Activated T-cell treated with anti-CD3 and anti-CD28 coated beads, Interleukin-2, amount 50 U/mL, for 4 hours (primary cell): ENCODE measurements around the gene PPM1H. TPM values are rescaled to one million over a fixed set of nuclear protein-coding genes. Genes with fewer than 3 reads are reported as not detected.

Experiments used
- ATAC-seq, 2 donors: fragments of 200-7000 bp; cut with Tn5 transposase; one replicate each; pipeline ENCODE4 v1.10.0; 2021
- DNase-seq: peaks from one replicate; pipeline ENCODE4 v3.0.0-alpha.2; 2020
- H3K27me3 Mint-ChIP-seq: one replicate; pipeline ENCODE4 v1.8.0; 2021; ENCODE audit warnings: low read depth, mixed read lengths
- H3K36me3 Mint-ChIP-seq: one replicate; pipeline ENCODE4 v1.8.0; 2022; ENCODE audit warnings: mixed read lengths; ENCODE audit not compliant: insufficient read depth
- H3K4me1 Mint-ChIP-seq: one replicate; pipeline ENCODE4 v1.8.0; 2021; ENCODE audit warnings: low read depth, mixed read lengths
- H3K4me3 Mint-ChIP-seq: one replicate; pipeline ENCODE4 v1.8.0; 2021; ENCODE audit warnings: mild to moderate bottlenecking, moderate library complexity, mixed read lengths
- H3K9me3 Mint-ChIP-seq: one replicate; pipeline ENCODE4 v1.8.0; 2021; ENCODE audit warnings: mixed read lengths
- total RNA-seq, 3 donors: library from RNA; stranded (reverse); gene quantifications; one replicate each; pipeline ENCODE4 v1.2.1, GENCODE V29; 2021

Gene PPM1H
- total RNA-seq, 3 donors from 2014 or later, result 0.03 to 0.25 (median 0.19) TPM

DNA sequence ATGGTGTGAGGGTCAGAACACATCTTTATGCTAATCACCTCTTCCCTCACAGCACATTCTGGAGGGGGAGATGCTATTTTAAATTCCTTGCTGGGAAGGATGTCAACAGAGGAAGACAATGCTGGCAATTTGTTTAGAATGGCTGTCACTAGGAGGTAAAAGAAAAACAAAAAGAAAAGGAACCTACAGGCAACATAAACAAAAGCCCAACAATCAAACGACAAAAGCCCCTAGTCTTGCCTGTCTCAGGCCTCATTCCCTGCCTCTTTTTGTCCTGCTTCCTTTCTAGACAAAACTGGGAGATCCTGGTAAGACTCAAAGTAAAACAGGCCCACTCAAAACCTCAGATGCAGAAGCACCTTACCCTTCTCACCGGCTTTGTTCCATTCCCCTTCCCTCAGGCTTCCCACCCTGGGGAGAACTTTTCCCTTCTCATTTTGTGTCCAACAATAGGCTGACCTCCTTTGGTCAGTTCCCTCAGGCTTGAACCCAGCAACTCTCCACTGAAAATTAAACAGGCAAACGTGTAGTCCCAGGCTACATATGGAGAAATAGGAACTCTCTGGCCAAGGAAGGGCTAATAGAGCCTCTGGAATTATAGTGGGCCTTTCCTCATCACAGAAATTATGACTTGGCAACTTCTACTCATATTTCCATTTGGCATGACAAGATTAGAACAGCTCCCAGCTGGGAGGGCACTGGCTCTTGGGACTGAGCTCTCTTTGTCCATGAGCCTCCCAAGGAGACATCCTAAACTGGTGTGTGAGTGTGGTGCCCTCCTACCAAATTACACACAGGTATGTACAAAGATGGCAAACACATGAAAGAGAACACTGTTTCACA lies 275.3 kb downstream of the PPM1H start:
- Mint-ChIP-seq H3K4me1 (peaks cover 3% of the 10 kb centered on the region), H3K4me3 (no peak overlapping the region), H3K36me3 (no peaks in the 10 kb centered on the region), H3K27me3 (peaks cover 7% of the 10 kb centered on the region), H3K9me3 (peaks cover 4% of the 10 kb centered on the region)
- ATAC-seq, result no peak
- DNase-seq, result no peak

DNA sequence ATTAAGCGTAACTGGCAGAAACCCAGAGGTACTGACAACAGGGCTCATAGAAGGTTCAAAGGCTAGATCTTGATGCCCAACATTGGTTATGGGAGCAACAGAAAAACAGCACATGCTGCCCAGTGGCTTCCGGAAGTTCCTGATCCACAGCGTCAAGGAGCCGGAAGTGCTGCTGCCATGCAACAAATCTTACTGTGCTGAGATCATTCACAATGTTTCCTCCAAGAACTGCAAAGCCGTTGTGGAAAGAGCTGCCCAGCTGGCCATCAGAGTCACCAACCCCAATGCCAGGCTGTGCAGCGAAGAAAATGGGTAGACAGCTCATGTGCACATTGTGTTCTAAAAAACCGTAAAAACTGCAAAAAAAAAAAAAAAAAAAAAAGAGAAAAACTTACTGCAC lies 276.0 kb downstream of the PPM1H start:
- ATAC-seq, result no peak
- no peak for DNase-seq
- H3K27me3 Mint-ChIP-seq, result peaks cover 7% of the 10 kb centered on the region
- peaks cover 4% of the 10 kb centered on the region for H3K9me3 Mint-ChIP-seq
- H3K4me1 Mint-ChIP-seq, result peaks cover 6% of the 10 kb centered on the region
- no peaks in the 10 kb centered on the region for H3K36me3 Mint-ChIP-seq
- no peak overlapping the region for H3K4me3 Mint-ChIP-seq

DNA sequence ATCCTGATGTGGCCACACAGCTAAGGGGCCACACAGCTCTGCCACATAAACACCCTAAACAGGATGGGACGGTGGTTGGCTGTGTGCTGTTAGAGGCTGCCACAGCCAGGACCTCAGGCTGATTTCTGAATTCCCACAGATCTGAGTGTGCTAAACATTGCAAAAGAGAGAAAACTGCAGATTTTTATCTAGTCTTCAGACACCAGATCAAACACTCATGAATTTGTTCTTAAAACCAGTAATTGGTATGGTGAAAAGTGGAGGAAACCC lies 277.7 kb downstream of the PPM1H start:
- peaks cover 12% of the 10 kb centered on the region for H3K27me3 Mint-ChIP-seq
- no peak for DNase-seq
- no peaks in the 10 kb centered on the region for H3K36me3 Mint-ChIP-seq
- no peak for ATAC-seq
- H3K4me1 Mint-ChIP-seq, result peaks cover 6% of the 10 kb centered on the region
- H3K4me3 Mint-ChIP-seq, result no peak overlapping the region
- peaks cover 4% of the 10 kb centered on the region for H3K9me3 Mint-ChIP-seq

DNA sequence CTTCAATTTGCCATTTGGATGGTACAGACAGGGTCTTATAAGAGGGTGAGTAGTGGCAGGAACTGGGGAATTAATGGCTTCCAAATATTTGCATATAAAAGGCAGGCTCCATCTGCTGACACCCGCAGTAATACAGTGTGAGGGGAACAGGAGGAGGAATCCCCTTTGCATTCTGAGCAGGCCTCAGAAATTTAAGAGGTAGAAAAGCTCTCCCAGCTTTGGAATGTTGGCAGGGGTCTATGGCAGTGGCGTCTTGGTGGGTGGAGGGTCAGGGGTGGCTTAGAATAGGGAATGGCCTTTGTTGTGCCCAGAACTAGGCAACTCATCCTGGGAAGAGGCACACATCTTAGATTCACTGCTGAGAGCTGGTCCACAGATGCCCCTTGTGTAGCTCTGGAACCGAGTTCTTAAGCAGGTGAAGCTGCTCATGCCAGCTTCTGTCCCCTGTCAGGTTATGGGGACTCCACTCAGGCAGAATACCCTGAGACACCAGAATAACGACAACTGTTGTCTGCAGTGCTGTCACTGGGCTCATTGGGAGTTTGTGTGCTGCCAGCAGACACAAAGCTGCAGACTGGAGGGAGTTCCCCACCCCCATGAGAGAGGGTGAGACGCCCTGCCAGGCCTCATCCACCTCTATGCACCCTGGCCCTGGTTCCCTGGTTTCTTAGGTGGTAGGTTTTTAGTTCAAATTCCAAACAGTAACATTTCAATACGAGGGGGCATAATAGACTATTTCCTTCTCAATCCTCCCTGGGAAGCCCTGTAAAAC lies 278.2 kb downstream of the PPM1H start:
- no peak for ATAC-seq
- H3K9me3 Mint-ChIP-seq, result peaks cover 4% of the 10 kb centered on the region
- peaks cover 6% of the 10 kb centered on the region for H3K4me1 Mint-ChIP-seq
- no peak for DNase-seq
- H3K27me3 Mint-ChIP-seq, result peaks cover 12% of the 10 kb centered on the region
- H3K36me3 Mint-ChIP-seq, result no peaks in the 10 kb centered on the region
- no peak overlapping the region for H3K4me3 Mint-ChIP-seq

DNA sequence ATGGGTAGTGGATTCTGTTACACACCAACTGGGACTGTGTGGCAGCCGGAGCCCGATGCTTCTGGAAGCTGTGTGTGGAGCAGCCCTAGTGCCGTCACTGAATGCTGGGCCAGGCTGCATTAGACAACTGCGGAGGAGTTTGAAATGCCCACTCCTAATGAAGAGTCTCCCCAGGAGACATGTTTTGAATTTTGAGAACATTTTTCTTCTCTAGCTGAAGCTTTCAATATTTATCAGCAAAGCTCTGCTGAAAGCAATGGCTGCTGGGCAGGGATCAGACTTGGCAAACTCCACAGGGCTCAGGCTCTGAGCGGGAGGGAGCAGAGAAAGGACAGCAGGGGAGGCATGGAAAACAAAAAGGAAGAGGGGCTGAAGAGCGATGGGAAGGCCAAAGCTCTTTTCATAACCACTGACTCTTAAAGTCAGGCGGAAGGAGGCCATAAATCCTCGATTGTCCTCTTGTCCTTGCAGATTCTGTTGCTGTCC lies 279.2 kb downstream of the PPM1H start:
- H3K4me3 Mint-ChIP-seq, result no peak overlapping the region

DNA sequence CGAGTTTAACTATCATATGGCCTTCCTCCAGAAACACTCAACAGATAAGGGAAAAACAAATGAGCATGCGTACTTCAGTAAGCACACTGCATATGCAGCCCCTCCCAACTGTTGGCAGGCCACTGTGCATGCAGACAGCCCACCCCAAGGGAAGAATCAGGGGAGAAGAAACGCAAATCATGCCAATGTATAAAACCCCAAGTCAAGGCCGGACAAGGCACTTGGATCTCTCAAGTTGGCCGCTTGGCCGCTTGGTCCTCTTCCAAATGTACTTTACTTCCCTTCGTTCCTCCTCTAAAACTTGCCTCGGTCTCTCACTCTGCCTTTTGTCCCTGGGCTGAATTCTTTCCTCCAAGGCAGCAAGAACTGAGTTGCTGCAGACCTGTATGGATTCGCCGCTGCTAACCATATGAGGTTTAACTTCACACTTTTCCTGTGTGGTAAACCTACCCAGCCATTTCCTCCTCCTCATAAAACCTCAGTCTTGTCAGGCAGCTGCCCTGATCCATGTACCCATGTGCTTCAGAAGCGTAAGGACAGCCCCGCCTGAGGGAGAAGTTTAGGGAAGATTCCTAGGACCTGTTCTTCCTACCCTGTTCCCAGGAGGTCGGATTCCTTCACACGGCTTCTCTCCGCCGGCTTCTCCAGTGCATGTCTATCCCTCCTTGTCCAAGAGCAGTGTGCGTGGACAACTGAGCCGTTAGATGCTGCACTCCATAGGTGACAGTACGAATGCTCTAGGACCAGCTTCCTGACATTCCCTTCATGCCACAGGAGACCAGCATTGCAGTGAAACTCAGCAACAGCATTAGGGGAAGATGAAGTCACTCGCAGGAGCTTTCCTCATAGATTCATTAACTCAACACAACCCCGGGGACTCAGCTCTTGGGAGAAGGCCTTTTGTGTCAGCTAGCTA lies 280.4 kb downstream of the PPM1H start:
- no peaks in the 10 kb centered on the region for H3K36me3 Mint-ChIP-seq
- no peak for ATAC-seq
- H3K27me3 Mint-ChIP-seq, result peaks cover 12% of the 10 kb centered on the region
- H3K9me3 Mint-ChIP-seq, result no peaks in the 10 kb centered on the region
- H3K4me3 Mint-ChIP-seq, result no peak overlapping the region
- DNase-seq, result no peak
- peaks cover 6% of the 10 kb centered on the region for H3K4me1 Mint-ChIP-seq

More for the DNA sequence above, 279.2 kb downstream of the PPM1H start:
- Mint-ChIP-seq H3K4me1 (peaks cover 6% of the 10 kb centered on the region), H3K27me3 (peaks cover 12% of the 10 kb centered on the region), H3K9me3 (peaks cover 4% of the 10 kb centered on the region), H3K36me3 (no peaks in the 10 kb centered on the region)
- DNase-seq (no peak), ATAC-seq (no peak)

DNA sequence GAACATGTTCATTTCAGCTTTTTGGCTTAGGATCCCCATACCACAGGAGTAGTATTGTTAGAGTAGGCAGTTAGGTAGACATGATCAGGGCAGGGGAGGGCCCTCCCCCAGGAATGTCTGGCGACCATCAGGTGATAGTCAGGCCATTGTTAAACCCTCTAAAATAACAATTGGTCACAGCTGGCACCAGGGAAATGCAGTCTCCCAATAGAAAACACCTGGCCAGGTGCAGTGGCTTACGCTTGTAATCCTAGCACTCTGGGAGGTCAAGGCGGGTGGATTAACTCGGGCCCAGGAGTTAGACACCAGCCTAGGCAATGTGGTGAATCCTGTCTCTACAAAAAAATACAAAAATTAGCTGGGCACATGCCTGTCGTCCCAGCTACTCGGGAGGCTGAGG lies 281.2 kb downstream of the PPM1H start:
- Mint-ChIP-seq H3K9me3 (no peaks in the 10 kb centered on the region), H3K4me1 (peaks cover 6% of the 10 kb centered on the region), H3K4me3 (no peak overlapping the region), H3K27me3 (peaks cover 12% of the 10 kb centered on the region), H3K36me3 (no peaks in the 10 kb centered on the region)
- ATAC-seq, result no peak
- no peak for DNase-seq

DNA sequence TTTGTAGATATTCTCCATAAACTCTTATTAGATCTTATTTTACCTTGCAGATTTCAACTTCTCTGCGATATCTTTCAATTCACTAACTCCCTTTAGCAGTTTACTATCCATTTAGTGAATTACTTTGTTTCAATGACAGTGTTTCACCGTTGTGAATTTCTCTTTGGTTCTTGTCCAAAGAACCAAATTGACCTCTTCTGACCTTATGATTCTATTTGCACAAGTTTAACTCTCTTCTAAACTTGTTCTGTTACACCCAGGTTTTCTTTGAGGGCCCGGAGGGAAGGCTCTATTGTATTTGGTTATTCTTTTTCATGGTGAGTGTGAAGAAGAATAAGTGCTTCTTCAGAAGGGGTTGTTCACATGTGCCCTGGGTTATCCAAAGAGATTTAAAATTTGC lies 281.6 kb downstream of the PPM1H start:
- Mint-ChIP-seq H3K4me1 (peaks cover 6% of the 10 kb centered on the region), H3K4me3 (no peak overlapping the region), H3K9me3 (no peaks in the 10 kb centered on the region), H3K36me3 (no peaks in the 10 kb centered on the region), H3K27me3 (peaks cover 12% of the 10 kb centered on the region)
- DNase-seq (no peak), ATAC-seq (no peak)

DNA sequence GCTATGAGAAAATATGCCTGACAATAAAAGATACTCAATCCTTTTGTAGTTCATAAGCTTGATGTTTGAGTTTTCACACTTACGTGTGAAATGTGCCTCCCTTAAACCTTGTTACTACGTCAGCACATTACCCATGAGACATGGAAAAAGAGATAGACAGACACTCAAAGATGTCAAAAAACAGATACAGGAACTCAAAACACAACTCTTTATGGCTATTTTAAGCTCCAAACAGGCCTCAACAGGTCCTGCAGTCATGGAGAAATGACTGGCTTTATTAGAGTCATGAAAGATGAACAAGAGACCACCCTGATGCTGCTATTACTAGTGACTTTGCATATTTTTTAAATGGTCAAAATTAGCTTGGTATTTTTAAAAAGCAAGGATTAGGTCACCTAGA lies 283.8 kb downstream of the PPM1H start:
- Mint-ChIP-seq H3K27me3 (peaks cover 8% of the 10 kb centered on the region), H3K9me3 (no peaks in the 10 kb centered on the region), H3K36me3 (no peaks in the 10 kb centered on the region), H3K4me3 (no peak overlapping the region), H3K4me1 (peaks cover 6% of the 10 kb centered on the region)
- no peak for DNase-seq
- no peak for ATAC-seq

DNA sequence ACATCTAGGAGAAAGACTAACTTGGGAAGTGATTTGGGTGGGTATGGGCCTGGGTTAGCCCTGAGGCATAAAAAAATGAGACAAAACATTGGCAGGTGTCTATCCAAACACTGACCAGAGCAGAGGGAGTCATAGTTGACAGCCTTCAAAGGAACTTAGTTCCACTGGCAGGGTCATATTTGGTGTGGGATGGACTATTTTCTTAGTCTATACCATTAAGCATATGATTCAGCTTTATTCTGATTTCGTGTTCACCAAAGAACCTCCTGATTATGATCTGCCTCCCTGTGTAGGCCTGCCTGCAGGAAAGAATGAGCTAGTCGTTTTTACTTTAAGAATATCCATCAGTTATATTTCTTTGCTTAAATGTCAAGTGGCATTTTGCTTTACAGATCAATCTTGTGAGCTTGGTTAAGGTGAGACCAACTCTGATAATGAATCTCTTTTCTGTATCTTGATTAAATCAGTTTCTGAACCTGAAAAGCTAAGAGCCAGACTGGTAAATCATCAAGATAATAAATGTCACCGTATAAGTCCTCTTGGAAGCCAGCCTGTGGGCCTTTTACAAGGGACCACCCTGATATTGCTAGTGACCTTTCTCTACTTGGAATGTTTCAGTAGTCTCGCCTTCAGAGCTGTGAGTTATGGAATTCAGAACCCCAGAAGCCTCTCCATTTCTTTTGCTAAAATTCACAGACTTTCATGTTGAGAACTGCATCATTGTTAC lies 285.4 kb downstream of the PPM1H start:
- Mint-ChIP-seq H3K4me3 (no peak overlapping the region), H3K27me3 (peaks cover 5% of the 10 kb centered on the region), H3K4me1 (peaks cover 2% of the 10 kb centered on the region), H3K36me3 (no peaks in the 10 kb centered on the region), H3K9me3 (no peaks in the 10 kb centered on the region)
- ATAC-seq (no peak), DNase-seq (no peak)

DNA sequence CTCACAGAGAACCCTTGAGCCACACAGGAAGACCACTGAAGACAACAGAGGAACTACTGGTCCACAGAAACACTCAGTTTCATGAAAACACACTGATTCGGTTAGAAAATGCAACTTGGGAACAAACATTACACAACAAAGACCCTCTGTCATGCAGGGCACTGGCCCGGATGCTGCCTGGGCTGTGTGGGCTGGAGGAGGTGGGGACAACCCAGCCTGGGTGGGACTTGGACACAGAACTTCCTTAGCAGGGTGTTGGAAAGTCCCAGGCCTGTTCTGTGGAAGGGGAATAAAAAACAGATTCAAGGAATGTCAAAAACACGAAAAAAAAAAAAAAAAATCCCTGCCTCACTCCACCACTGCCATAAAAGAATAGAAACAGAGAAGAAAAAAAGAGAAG lies 287.4 kb downstream of the PPM1H start:
- no peaks in the 10 kb centered on the region for H3K27me3 Mint-ChIP-seq
- H3K36me3 Mint-ChIP-seq, result no peaks in the 10 kb centered on the region
- DNase-seq (no peak), ATAC-seq (no peak)
- H3K9me3 Mint-ChIP-seq, result no peaks in the 10 kb centered on the region
- no peak overlapping the region for H3K4me3 Mint-ChIP-seq
- H3K4me1 Mint-ChIP-seq, result no peaks in the 10 kb centered on the region

DNA sequence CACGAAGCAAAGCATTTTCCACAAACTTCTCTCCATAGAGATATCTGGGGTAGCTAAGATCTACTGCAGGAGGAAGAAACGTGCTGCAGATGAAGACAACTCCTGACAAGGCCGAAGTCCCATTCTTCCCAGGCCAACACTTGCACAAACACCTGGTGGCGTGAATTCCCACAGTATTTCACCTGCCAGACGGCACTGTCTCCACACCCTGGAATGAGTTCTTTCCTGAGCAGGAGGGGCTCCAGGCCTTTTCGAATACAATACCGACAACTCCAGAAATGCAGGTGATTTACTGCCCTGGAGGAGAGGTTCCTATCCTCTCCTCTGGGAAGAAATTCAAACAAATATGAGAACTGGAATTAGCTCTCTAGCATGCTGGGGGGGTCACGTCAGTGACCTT lies 288.4 kb downstream of the PPM1H start:
- H3K27me3 Mint-ChIP-seq, result no peaks in the 10 kb centered on the region
- no peaks in the 10 kb centered on the region for H3K36me3 Mint-ChIP-seq
- H3K4me1 Mint-ChIP-seq, result peaks cover 3% of the 10 kb centered on the region
- no peak overlapping the region for H3K4me3 Mint-ChIP-seq
- DNase-seq, result no peak
- no peak for ATAC-seq
- H3K9me3 Mint-ChIP-seq, result no peaks in the 10 kb centered on the region

DNA sequence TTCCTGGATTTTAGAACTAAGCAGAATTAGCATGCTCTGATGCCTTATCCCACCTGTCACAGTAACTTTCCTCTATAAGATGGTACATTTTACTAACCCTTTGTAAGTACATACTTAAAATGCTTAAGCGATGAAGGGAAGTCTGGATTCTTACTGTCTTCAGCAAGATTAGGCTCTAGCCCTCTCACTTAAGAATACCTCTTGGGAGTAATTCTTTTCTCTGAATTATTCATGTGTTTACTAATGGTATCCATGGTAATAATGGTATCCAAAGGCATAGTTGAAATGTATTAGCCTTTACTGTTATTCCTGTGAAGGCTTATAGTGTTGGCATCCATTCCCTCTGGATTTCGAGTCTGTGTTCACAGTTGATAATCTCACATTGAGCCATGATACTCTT lies 291.5 kb downstream of the PPM1H start:
- Mint-ChIP-seq H3K27me3 (no peaks in the 10 kb centered on the region), H3K4me1 (peaks cover 15% of the 10 kb centered on the region), H3K36me3 (no peaks in the 10 kb centered on the region)

DNA sequence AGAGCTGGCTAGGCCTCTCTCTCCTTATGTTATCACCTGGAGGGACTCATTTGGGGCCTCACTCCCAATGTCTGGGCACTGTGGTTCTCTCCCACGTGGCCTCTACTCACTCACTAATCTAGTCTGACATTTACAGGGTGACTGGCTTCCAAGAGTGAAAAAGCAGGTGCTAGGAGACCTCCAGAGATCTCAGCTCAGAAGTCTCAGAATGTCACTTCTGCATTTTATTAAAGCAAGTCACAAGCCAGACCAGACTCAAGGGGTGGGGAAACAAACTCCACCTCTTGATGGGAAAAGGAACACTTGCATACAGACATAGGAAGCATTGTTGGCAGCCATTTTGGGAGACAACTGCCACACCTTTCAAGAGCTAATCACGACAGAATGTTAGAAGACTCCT lies 292.5 kb downstream of the PPM1H start:
- H3K36me3 Mint-ChIP-seq, result no peaks in the 10 kb centered on the region
- peaks cover 15% of the 10 kb centered on the region for H3K4me1 Mint-ChIP-seq
- no peaks in the 10 kb centered on the region for H3K9me3 Mint-ChIP-seq
- H3K27me3 Mint-ChIP-seq, result no peaks in the 10 kb centered on the region
- ATAC-seq (no peak), DNase-seq (no peak)
- H3K4me3 Mint-ChIP-seq, result no peak overlapping the region

More for the DNA sequence above, 291.5 kb downstream of the PPM1H start:
- no peak for ATAC-seq
- H3K4me3 Mint-ChIP-seq, result no peak overlapping the region
- no peaks in the 10 kb centered on the region for H3K9me3 Mint-ChIP-seq
- no peak for DNase-seq
